HEK293 (cell line): ENCODE results near the gene TTYH1.

Experiments used
- BCL11A ChIP-seq: fragments of 450-650 bp; formaldehyde crosslinking; IDR thresholded peaks from 2 replicates; pipeline ENCODE4 v1.5.1; 2016; ENCODE audit warnings: low read depth, missing biosample characterization, missing genetic modification characterization
- BCL11B ChIP-seq: fragments of 450-650 bp; formaldehyde crosslinking; IDR thresholded peaks from 2 replicates; pipeline ENCODE4 v1.5.1; 2016; ENCODE audit warnings: low read depth, missing biosample characterization, missing genetic modification characterization
- OSR2 ChIP-seq: fragments of 450-650 bp; formaldehyde crosslinking; IDR thresholded peaks from 2 replicates; pipeline ENCODE4 v1.5.1; 2016; ENCODE audit warnings: missing biosample characterization, missing genetic modification characterization
- SP2 ChIP-seq: fragments of 450-650 bp; formaldehyde crosslinking; IDR thresholded peaks from 2 replicates; pipeline ENCODE4 v1.5.1; 2016; ENCODE audit warnings: missing biosample characterization, missing genetic modification characterization
- SP7 ChIP-seq: fragments of 450-650 bp; formaldehyde crosslinking; IDR thresholded peaks from 2 replicates; pipeline ENCODE4 v1.5.1; 2016; ENCODE audit warnings: missing biosample characterization, missing genetic modification characterization
- ZBTB17 ChIP-seq: fragments of 450-650 bp; formaldehyde crosslinking; IDR thresholded peaks from 2 replicates; pipeline ENCODE4 v1.5.1; 2016; ENCODE audit warnings: missing biosample characterization, missing genetic modification characterization
- ZBTB20 ChIP-seq: fragments of 450-650 bp; formaldehyde crosslinking; IDR thresholded peaks from 2 replicates; pipeline ENCODE4 v1.5.1; 2016; ENCODE audit warnings: missing biosample characterization, missing genetic modification characterization
- ZBTB49 ChIP-seq: fragments of 450-650 bp; formaldehyde crosslinking; IDR thresholded peaks from 2 replicates; pipeline ENCODE4 v1.5.1; 2016; ENCODE audit warnings: missing biosample characterization, missing genetic modification characterization, low read depth
- ZFHX2 ChIP-seq: fragments of 450-650 bp; formaldehyde crosslinking; conservative IDR thresholded peaks from 2 replicates; pipeline ENCODE4 v1.5.1; 2016; ENCODE audit warnings: missing biosample characterization, missing genetic modification characterization
- ZNF175 ChIP-seq: fragments of 450-650 bp; formaldehyde crosslinking; IDR thresholded peaks from 2 replicates; pipeline ENCODE4 v1.5.1; 2016; ENCODE audit warnings: missing biosample characterization, missing genetic modification characterization
- ZNF239 ChIP-seq: fragments of 450-650 bp; formaldehyde crosslinking; IDR thresholded peaks from 2 replicates; pipeline ENCODE4 v1.5.1; 2016; ENCODE audit warnings: missing biosample characterization, missing genetic modification characterization
- ZNF26 ChIP-seq: fragments of 450-650 bp; formaldehyde crosslinking; IDR thresholded peaks from 2 replicates; pipeline ENCODE4 v1.5.1; 2016; ENCODE audit warnings: missing biosample characterization, missing genetic modification characterization
- ZNF274 ChIP-seq, 2 experiments: fragments of 200-500 bp in 1 of 2; fragments of 450-650 bp in 1 of 2; sonication (Bioruptor generic) in 1 of 2; formaldehyde crosslinking in 1 of 2; IDR thresholded peaks; 2 replicates each; pipeline versions ENCODE4 v1.5.1 to v1.6.1; 2014 to 2016; ENCODE audit warnings: borderline replicate concordance in 1 of 2, inconsistent platforms in 1 of 2, low read length in 1 of 2, missing biosample characterization in 1 of 2, missing genetic modification characterization in 1 of 2
- ZNF48 ChIP-seq: fragments of 450-650 bp; formaldehyde crosslinking; IDR thresholded peaks from 2 replicates; pipeline ENCODE4 v1.5.1; 2016; ENCODE audit warnings: missing biosample characterization, missing genetic modification characterization
- ZNF518A ChIP-seq: fragments of 450-650 bp; formaldehyde crosslinking; conservative IDR thresholded peaks from 2 replicates; pipeline ENCODE4 v1.5.1; 2016; ENCODE audit warnings: low read depth, missing biosample characterization, missing genetic modification characterization
- ZNF529 ChIP-seq: fragments of 450-650 bp; formaldehyde crosslinking; IDR thresholded peaks from 2 replicates; pipeline ENCODE4 v1.5.1; 2017; ENCODE audit warnings: missing genetic modification characterization, missing biosample characterization; ENCODE audit not compliant: insufficient replicate concordance
- ZNF623 ChIP-seq: fragments of 450-650 bp; formaldehyde crosslinking; IDR thresholded peaks from 2 replicates; pipeline ENCODE4 v1.5.1; 2016; ENCODE audit warnings: missing biosample characterization, missing genetic modification characterization
- ZNF645 ChIP-seq: fragments of 450-650 bp; formaldehyde crosslinking; IDR thresholded peaks from 2 replicates; pipeline ENCODE4; 2016; ENCODE audit warnings: missing biosample characterization, missing genetic modification characterization
- ZNF654 ChIP-seq: fragments of 450-650 bp; formaldehyde crosslinking; IDR thresholded peaks from 2 replicates; pipeline ENCODE4 v1.5.1; 2016; ENCODE audit warnings: low read depth, missing biosample characterization, missing genetic modification characterization
- ZNF658 ChIP-seq: fragments of 450-650 bp; formaldehyde crosslinking; IDR thresholded peaks from 2 replicates; pipeline ENCODE4; 2016; ENCODE audit warnings: missing biosample characterization, missing genetic modification characterization
- ZNF664 ChIP-seq: fragments of 450-650 bp; formaldehyde crosslinking; IDR thresholded peaks from 2 replicates; pipeline ENCODE4 v1.5.1; 2016; ENCODE audit warnings: missing biosample characterization, missing genetic modification characterization
- ZNF701 ChIP-seq: fragments of 450-650 bp; formaldehyde crosslinking; IDR thresholded peaks from 2 replicates; pipeline ENCODE4 v1.5.1; 2016; ENCODE audit warnings: missing biosample characterization, missing genetic modification characterization
- ZNF776 ChIP-seq: fragments of 450-650 bp; formaldehyde crosslinking; IDR thresholded peaks from 2 replicates; pipeline ENCODE4 v1.5.0; 2017; ENCODE audit warnings: missing biosample characterization, missing genetic modification characterization, borderline replicate concordance
- ZNF792 ChIP-seq: fragments of 450-650 bp; formaldehyde crosslinking; IDR thresholded peaks from 2 replicates; pipeline ENCODE4 v1.5.1; 2016; ENCODE audit warnings: missing biosample characterization, missing genetic modification characterization
- ZNF830 ChIP-seq: fragments of 450-650 bp; IDR thresholded peaks from 2 replicates; pipeline ENCODE4 v1.5.0; 2018; ENCODE audit warnings: missing biosample characterization, missing genetic modification characterization, low read depth, mild to moderate bottlenecking, moderate library complexity
- ZSCAN16 ChIP-seq: fragments of 450-650 bp; formaldehyde crosslinking; IDR thresholded peaks from 2 replicates; pipeline ENCODE4 v1.5.1; 2016; ENCODE audit warnings: missing biosample characterization, missing genetic modification characterization
- ZSCAN23 ChIP-seq: fragments of 450-650 bp; formaldehyde crosslinking; IDR thresholded peaks from 2 replicates; pipeline ENCODE4 v1.5.1; 2016; ENCODE audit warnings: missing biosample characterization, missing genetic modification characterization
- ZXDB ChIP-seq: fragments of 450-650 bp; formaldehyde crosslinking; IDR thresholded peaks from 2 replicates; pipeline ENCODE4 v1.5.1; 2016; ENCODE audit warnings: missing biosample characterization, missing genetic modification characterization

The TTYH1 gene

GRCh38 chr19:54473071-54473891, 58.0 kb downstream of the TTYH1 start, which contains the start of gene CDC42EP5 (continued):
- TF ChIP-seq ZNF518A (tag by site-specific recombination), result no peak
- no peak for TF ChIP-seq ZBTB49
- peak; percentile 96 for TF ChIP-seq ZFHX2 (tag by site-specific recombination)
- no peak for TF ChIP-seq BCL11A
- no peak for TF ChIP-seq ZNF658 (tag by site-specific recombination)
- no peak for TF ChIP-seq BCL11B (tag by site-specific recombination)
- TF ChIP-seq ZNF274 (IDR thresholded peaks at IDR 0.05; ENCODE audit: low read length), result no peak
- no peak for TF ChIP-seq ZNF274 (tag by site-specific recombination; IDR thresholded peaks at IDR 0.05; ENCODE audit: borderline replicate concordance)
- TF ChIP-seq ZNF623, result no peak
- no peak for TF ChIP-seq ZSCAN16 (tag by site-specific recombination)
- TF ChIP-seq SP7 (tag by site-specific recombination), result 0 out of 2 replicates have a peak, but pooled peaks have one; percentile 34
- TF ChIP-seq ZNF239, result no peak
- TF ChIP-seq ZNF830 (tag by site-specific recombination), result no peak
- no peak for TF ChIP-seq ZNF664 (tag by site-specific recombination)
- TF ChIP-seq ZBTB20, result no peak
- no peak for TF ChIP-seq ZNF175 (tag by site-specific recombination)
- no peak for TF ChIP-seq ZNF529
- TF ChIP-seq ZNF26, result no peak
- TF ChIP-seq OSR2 (tag by site-specific recombination), result no peak
- TF ChIP-seq ZNF792 (tag by site-specific recombination), result no peak
- peak; percentile 42; the same call in 1 of the 2 replicates for TF ChIP-seq ZBTB17 (tag by site-specific recombination)
- no peak for TF ChIP-seq ZNF701
- no peak for TF ChIP-seq ZNF48 (tag by site-specific recombination)
- peak; percentile 40 for TF ChIP-seq SP2 (tag by site-specific recombination)
- TF ChIP-seq ZNF645 (tag by site-specific recombination), result no peak
- no peak for TF ChIP-seq ZSCAN23
- TF ChIP-seq ZNF654, result no peak
- TF ChIP-seq ZXDB, result no peak
- TF ChIP-seq ZNF776 (tag by site-specific recombination), result no peak
